Ovary (tissue), 3 donors: ENCODE measurements around the gene DAP3.

Experiments
- CTCF ChIP-seq, 3 donors: fragments of 450-650 bp in 2 of 3; fragments of 200-600 bp in 1 of 3; IDR thresholded peaks; one replicate each; pipeline versions ENCODE4 v1.5.1 to v1.8.0; 2016 to 2022; ENCODE audit warnings: antibody characterized with exemption in 3 of 3, mild to moderate bottlenecking in 1 of 3
- EP300 ChIP-seq: sonication (generic); formaldehyde crosslinking; IDR thresholded peaks from one replicate; pipeline ENCODE4 v1.6.1; 2017; ENCODE audit warnings: antibody characterized with exemption
- POLR2A ChIP-seq: fragments of 450-650 bp; IDR thresholded peaks from one replicate; pipeline ENCODE4 v1.6.1; 2017; ENCODE audit warnings: antibody characterized with exemption, mild to moderate bottlenecking, moderate library complexity
- donor health status: DM: no; HTN: no; CAD: no.

GRCh38 chr1:155741908-155742307, 53.0 kb downstream of the DAP3 start:
- no peak for TF ChIP-seq POLR2A
- TF ChIP-seq CTCF (IDR thresholded peaks at IDR 0.05) = no peak
- no peak for TF ChIP-seq EP300
